DOHH2 (cell line): Measurements from ENCODE around the gene C19orf53.
A peak's percentile ranks its signal among the peaks of the same experiment; 100 is the strongest.

Source experiments
- H3F3A ChIP-seq: fragments of 200-600 bp; sonication (generic), shearing (Covaris generic); 2 replicates; pipeline ENCODE4 v1.6.0; 2016; ENCODE audit warnings: antibody characterized with exemption, mild to moderate bottlenecking; ENCODE audit not compliant: control insufficient read depth, insufficient read depth
- H3K27ac ChIP-seq: fragments of 200-600 bp; sonication (generic); 2 replicates; pipeline ENCODE4 v1.5.1; 2014; ENCODE audit warnings: low read depth, mild to moderate bottlenecking, low read length, moderate library complexity
- H3K27me3 ChIP-seq: fragments of 200-600 bp; sonication (generic); 2 replicates; pipeline ENCODE4 v1.6.1; 2014; ENCODE audit warnings: mild to moderate bottlenecking, low read length, mixed read lengths; ENCODE audit not compliant: control insufficient read depth
- H3K36me3 ChIP-seq: fragments of 200-600 bp; sonication (generic); 2 replicates; pipeline ENCODE4 v1.6.1; 2014; ENCODE audit warnings: mild to moderate bottlenecking, low read length, moderate library complexity, mixed read lengths; ENCODE audit not compliant: control insufficient read depth
- H3K4me1 ChIP-seq: fragments of 200-600 bp; sonication (generic); 2 replicates; pipeline ENCODE4 v1.6.1; 2014; ENCODE audit warnings: mild to moderate bottlenecking, low read length, mixed read lengths; ENCODE audit not compliant: control insufficient read depth
- H3K4me2 ChIP-seq: fragments of 200-600 bp; sonication (generic); 2 replicates; pipeline ENCODE4 v1.6.0; 2014; ENCODE audit warnings: mild to moderate bottlenecking, low read length, moderate library complexity
- H3K4me3 ChIP-seq: fragments of 200-600 bp; sonication (generic); 2 replicates; pipeline ENCODE4 v1.5.1; 2014; ENCODE audit warnings: mild to moderate bottlenecking, low read length, mixed read lengths
- H3K79me2 ChIP-seq: fragments of 200-600 bp; sonication (generic); 2 replicates; pipeline ENCODE4 v1.6.1; 2014; ENCODE audit warnings: mild to moderate bottlenecking, low read length, mixed read lengths; ENCODE audit not compliant: control insufficient read depth
- H3K9me2 ChIP-seq: fragments of 200-600 bp; sonication (generic); replicated peaks from 2 replicates; pipeline ENCODE4 v1.6.1; 2014; ENCODE audit warnings: mild to moderate bottlenecking, low read length, mixed read lengths; ENCODE audit not compliant: control insufficient read depth
- H3K9me3 ChIP-seq: fragments of 200-600 bp; sonication (generic); 2 replicates; pipeline ENCODE4 v1.6.1; 2014; ENCODE audit warnings: antibody characterized with exemption, low read length, mixed read lengths; ENCODE audit not compliant: control insufficient read depth, insufficient read depth
- H4K20me1 ChIP-seq: fragments of 200-600 bp; sonication (generic); 2 replicates; pipeline ENCODE4 v1.6.0; 2014; ENCODE audit warnings: low read depth, mild to moderate bottlenecking, antibody characterized with exemption, low read length, moderate library complexity; ENCODE audit not compliant: control insufficient read depth, insufficient read depth
- CTCF ChIP-seq: fragments of 200-600 bp; sonication (generic); IDR thresholded peaks from one replicate; pipeline ENCODE4 v1.5.1; 2014; ENCODE audit warnings: antibody characterized with exemption, mild to moderate bottlenecking, low read depth, low read length; ENCODE audit not compliant: poor library complexity, severe bottlenecking
- EZH2phosphoT487 ChIP-seq: fragments of 200-600 bp; sonication (generic); IDR thresholded peaks from 2 replicates; pipeline ENCODE4 v1.6.1; 2017; ENCODE audit warnings: borderline replicate concordance, mild to moderate bottlenecking, antibody characterized with exemption, low read length, moderate library complexity, mixed read lengths

Gene C19orf53

DNA sequence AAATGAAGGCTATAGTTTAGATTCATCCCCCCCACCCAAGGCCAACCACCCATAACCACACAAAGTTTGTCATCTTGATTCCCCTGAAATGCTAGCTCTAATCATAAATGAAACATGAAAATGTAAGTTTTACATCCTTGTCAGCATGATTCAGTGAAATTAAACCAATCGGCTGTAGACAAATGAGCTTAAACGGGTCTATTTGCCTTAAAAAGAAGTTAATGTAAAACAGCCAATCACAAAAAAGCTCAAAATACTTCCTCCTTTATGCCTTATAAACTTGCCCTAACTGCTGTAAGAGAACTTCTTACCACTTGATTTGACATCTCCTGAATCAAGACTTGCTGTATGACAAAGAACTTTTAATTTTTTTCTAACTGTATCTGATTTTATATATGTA is 44.4 kb upstream of the C19orf53 start:
- Histone ChIP-seq H3K4me1 (peaks cover 27% of the 10 kb centered on the region), H3F3A (peaks cover 15% of the 10 kb centered on the region), H3K27ac (peak overlapping the region; percentile 83), H3K4me3 (peak overlapping the region; percentile 84), H3K79me2 (no peaks in the 10 kb centered on the region), H3K27me3 (no peaks in the 10 kb centered on the region), H3K9me3 (no peaks in the 10 kb centered on the region), H3K4me2 (peak overlapping the region; percentile 92), H3K36me3 (no peaks in the 10 kb centered on the region), H3K9me2 (no peaks in the 10 kb centered on the region), H4K20me1 (no peaks in the 10 kb centered on the region)
- TF ChIP-seq EZH2phosphoT487 (no peak), CTCF (no peak)

GRCh38 chr19:13731147-13731964 is 42.9 kb upstream of the C19orf53 start:
- Histone ChIP-seq H3F3A (peaks cover 15% of the 10 kb centered on the region), H3K4me1 (peaks cover 27% of the 10 kb centered on the region), H3K4me2 (peak overlapping the region; percentile 92), H3K27me3 (no peaks in the 10 kb centered on the region), H3K4me3 (peak overlapping the region; percentile 84), H3K27ac (peak overlapping the region; percentile 83), H3K9me3 (no peaks in the 10 kb centered on the region), H3K79me2 (no peaks in the 10 kb centered on the region), H4K20me1 (no peaks in the 10 kb centered on the region), H3K9me2 (no peaks in the 10 kb centered on the region), H3K36me3 (no peaks in the 10 kb centered on the region)
- TF ChIP-seq CTCF: no peak
- no peak for TF ChIP-seq EZH2phosphoT487

DNA sequence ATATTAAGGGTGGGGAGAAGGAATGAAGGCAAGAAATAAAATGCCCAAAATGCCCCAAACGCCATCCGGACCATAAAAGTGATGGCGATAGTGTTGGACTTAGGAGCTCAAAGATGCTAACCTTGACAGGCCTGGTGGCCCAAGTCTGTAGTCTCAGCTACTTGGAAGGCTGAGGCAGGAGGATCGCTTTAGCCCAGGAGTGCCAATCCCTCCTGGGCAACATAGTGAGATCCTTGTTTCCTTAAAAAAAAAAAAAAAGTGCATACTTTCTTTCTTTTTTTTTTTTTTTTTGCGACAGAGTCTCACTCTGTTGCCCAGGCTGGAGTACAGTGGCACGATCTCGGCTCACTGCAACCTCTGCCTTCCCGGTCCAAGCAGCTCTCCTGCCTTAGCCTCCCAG is 41.9 kb upstream of the C19orf53 start:
- TF ChIP-seq CTCF: no peak
- no peak overlapping the region for H3K27ac ChIP-seq
- no peaks in the 10 kb centered on the region for H3K36me3 ChIP-seq

More for the DNA sequence above, 41.9 kb upstream of the C19orf53 start:
- no peaks in the 10 kb centered on the region for H3K27me3 ChIP-seq
- H3K4me1 ChIP-seq: peaks cover 27% of the 10 kb centered on the region
- H3K9me2 ChIP-seq: no peaks in the 10 kb centered on the region
- H3K4me3 ChIP-seq: peak overlapping the region; percentile 84
- no peaks in the 10 kb centered on the region for H3K79me2 ChIP-seq
- H3K9me3 ChIP-seq: no peaks in the 10 kb centered on the region
- H3F3A ChIP-seq: peaks cover 15% of the 10 kb centered on the region
- peak overlapping the region; percentile 92 for H3K4me2 ChIP-seq
- no peaks in the 10 kb centered on the region for H4K20me1 ChIP-seq
